ENCODE measurements around the gene SEPTIN8. TPM values are rescaled to one million over a fixed set of nuclear protein-coding genes. Genes with fewer than 3 reads are reported as not detected.

Gene SEPTIN8
- total and polyA plus RNA-seq, 3 experiments from 2014 or later: 2.8 to 38.1 (median 34.5) TPM

DNA sequence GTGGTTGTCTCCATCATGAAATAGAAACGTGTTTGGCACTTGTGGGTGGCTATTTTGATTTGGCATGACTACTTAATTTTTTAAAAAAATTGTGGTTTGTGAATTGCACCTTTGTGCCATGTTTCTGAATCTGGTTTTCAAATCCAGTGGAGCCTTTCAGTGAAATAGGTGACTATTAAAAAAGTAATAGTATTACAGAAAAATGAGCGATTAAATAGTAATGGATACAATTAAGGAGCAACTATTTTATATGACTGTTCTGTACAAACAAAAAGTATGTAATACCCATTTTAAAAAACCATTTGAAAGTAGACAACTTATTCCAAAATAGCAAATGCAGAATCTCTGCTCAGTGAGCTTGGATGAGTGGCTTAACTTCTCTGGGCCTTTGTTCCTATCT is 39.0 kb upstream of the SEPTIN8 start:
- Mint-ChIP-seq H3K27me3 (peaks cover 30 to 36% of the 10 kb centered on the region in 2 donors), H3K36me3 (no peaks in the 10 kb centered on the region), H3K4me1 (peaks cover 7 to 19% (median 17%) of the 10 kb centered on the region in 3 donors), H3K9me3 (no peaks in the 10 kb centered on the region), H3K27ac (no peak overlapping the region), H3K4me3 (no peak overlapping the region)
- DNase-seq: no peak
- Histone ChIP-seq H3K36me3 (ENCODE audit: insufficient read depth, low read length) (no peaks in the 10 kb centered on the region), H3K4me3 (ENCODE audit: low read length) (no peak overlapping the region), H3K4me1 (ENCODE audit: insufficient read depth, low read length) (peaks cover 13% of the 10 kb centered on the region), H3K9me3 (ENCODE audit: low read length) (no peaks in the 10 kb centered on the region), H3K27ac (ENCODE audit: low read depth, low read length) (no peak overlapping the region), H3K27me3 (ENCODE audit: insufficient read depth, low read length, poor library complexity, severe bottlenecking) (peaks cover 20% of the 10 kb centered on the region)
- ChIA-PET POLR2A (no interaction called here), CTCF (interaction anchor here (1.5 kb wide), 1 partner anchor 69 kb away, joined by 4 read pairs; the partner anchor contains the start of gene CCNI2)

DNA sequence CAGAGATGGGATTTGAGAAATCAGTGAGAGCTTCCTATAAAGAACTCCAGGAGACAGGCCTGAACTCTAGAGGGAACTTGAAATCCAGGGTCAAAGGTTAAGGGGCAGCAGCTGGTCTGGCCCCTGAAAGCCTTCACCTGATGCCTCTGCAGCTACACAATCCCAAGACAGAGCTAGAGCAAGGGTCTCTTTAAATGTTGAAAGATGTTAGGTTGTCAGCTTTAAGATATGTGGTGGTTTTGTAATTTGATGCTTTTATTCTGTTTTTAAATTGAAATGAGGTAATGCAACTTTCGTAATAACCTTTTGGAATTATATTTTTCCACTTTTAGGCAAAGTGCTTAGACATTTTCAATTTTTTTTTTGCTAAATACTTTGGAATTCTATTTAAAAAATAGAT is 38.4 kb upstream of the SEPTIN8 start:
- Mint-ChIP-seq H3K4me1 (peaks cover 7 to 19% (median 17%) of the 10 kb centered on the region in 3 donors), H3K27me3 (peaks cover 36 to 43% of the 10 kb centered on the region in 2 donors), H3K4me3 (peak overlapping the region; percentile 46 to 74 (median 59)), H3K27ac (no peak overlapping the region), H3K9me3 (no peaks in the 10 kb centered on the region), H3K36me3 (no peaks in the 10 kb centered on the region)
- H3K4me3 ChIP-seq (ENCODE audit: low read length): no peak overlapping the region
- no peak overlapping the region for H3K27ac ChIP-seq (ENCODE audit: low read depth, low read length)
- DNase-seq: no peak
- peaks cover 13% of the 10 kb centered on the region for H3K4me1 ChIP-seq (ENCODE audit: insufficient read depth, low read length)
- CTCF ChIA-PET: interaction anchor here (0.6 to 2.8 kb wide), 3 partner anchors 60 to 288 kb away, joined by 3 to 9 read pairs (median 4); partner anchors contain the start of gene CCNI2
- POLR2A ChIA-PET: no interaction called here
- no peaks in the 10 kb centered on the region for H3K36me3 ChIP-seq (ENCODE audit: insufficient read depth, low read length)
- H3K9me3 ChIP-seq (ENCODE audit: low read length): no peaks in the 10 kb centered on the region
- H3K27me3 ChIP-seq (ENCODE audit: insufficient read depth, low read length, poor library complexity, severe bottlenecking): peaks cover 22% of the 10 kb centered on the region

DNA sequence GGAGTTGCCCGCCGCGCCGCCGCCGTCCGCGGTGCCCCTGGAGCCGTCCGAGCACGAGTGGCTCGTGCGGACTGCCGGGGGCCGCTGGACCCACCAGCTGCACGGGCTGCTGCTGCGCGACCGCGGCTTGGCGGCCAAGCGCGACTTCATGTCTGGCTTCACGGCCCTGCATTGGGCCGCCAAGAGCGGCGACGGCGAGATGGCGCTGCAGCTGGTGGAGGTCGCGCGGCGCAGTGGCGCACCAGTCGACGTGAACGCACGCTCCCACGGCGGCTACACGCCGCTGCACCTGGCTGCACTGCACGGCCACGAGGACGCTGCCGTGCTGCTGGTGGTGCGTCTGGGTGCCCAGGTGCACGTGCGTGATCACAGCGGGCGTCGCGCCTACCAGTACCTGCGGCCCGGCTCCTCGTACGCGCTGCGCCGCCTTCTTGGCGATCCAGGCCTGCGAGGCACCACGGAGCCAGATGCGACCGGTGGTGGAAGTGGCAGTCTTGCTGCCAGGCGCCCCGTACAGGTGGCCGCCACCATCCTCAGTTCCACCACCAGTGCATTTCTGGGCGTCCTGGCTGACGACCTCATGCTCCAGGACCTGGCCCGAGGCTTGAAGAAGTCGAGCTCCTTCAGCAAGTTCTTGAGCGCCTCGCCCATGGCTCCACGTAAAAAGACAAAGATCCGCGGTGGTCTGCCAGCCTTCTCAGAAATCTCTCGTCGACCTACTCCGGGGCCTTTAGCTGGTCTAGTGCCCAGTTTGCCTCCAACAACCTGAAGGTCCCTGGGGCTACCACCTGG is 37.7 kb upstream of the SEPTIN8 start:
- CTCF ChIA-PET: interaction anchor here (0.6 to 2.8 kb wide), 6 partner anchors 10 to 288 kb away, joined by 3 to 10 read pairs (median 4); partner anchors contain the start of genes CCNI2 and SHROOM1
- peaks cover 37 to 44% of the 10 kb centered on the region in 2 donors for H3K27me3 Mint-ChIP-seq

DNA sequence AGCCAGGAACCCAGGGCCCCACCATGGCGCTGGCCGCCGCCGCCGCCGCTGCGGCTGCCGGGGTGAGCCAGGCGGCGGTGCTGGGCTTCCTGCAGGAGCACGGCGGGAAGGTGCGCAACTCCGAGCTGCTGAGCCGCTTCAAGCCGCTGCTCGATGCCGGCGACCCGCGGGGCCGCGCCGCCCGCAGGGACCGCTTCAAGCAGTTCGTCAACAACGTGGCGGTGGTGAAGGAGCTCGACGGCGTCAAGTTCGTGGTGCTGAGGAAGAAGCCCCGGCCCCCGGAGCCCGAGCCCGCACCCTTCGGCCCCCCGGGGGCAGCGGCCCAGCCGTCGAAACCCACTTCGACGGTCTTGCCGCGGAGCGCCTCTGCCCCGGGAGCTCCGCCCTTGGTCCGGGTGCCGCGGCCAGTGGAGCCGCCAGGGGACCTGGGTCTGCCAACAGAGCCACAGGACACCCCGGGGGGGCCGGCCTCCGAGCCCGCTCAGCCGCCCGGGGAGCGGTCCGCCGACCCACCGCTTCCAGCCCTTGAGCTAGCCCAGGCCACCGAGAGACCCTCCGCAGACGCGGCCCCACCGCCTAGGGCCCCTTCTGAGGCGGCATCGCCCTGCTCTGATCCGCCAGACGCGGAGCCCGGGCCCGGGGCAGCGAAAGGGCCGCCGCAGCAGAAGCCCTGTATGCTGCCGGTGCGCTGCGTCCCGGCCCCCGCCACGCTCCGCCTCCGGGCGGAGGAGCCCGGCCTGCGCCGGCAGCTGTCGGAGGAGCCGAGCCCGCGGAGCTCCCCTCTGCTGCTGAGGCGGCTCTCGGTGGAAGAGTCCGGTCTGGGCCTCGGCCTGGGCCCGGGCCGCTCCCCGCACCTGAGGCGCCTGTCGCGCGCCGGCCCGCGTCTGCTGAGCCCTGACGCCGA is 36.8 kb upstream of the SEPTIN8 start:
- peaks cover 42 to 46% of the 10 kb centered on the region in 2 donors for H3K27me3 Mint-ChIP-seq
- POLR2A ChIA-PET: interaction anchor here (0.6 to 0.7 kb wide), 2 partner anchors 238 to 322 kb away, joined by 3 read pairs; partner anchors contain the start of gene HSPA4
- H3K4me3 Mint-ChIP-seq: peak overlapping the region in 2 of 7 donors; percentile 34 to 76

More for the DNA sequence above, 37.7 kb upstream of the SEPTIN8 start:
- Histone ChIP-seq H3K4me3 (ENCODE audit: low read length) (no peak overlapping the region), H3K36me3 (ENCODE audit: insufficient read depth, low read length) (no peaks in the 10 kb centered on the region), H3K9me3 (ENCODE audit: low read length) (no peaks in the 10 kb centered on the region), H3K27me3 (ENCODE audit: insufficient read depth, low read length, poor library complexity, severe bottlenecking) (peaks cover 22% of the 10 kb centered on the region), H3K4me1 (ENCODE audit: insufficient read depth, low read length) (peaks cover 8% of the 10 kb centered on the region), H3K27ac (ENCODE audit: low read depth, low read length) (no peak overlapping the region)
- DNase-seq: no peak
- POLR2A ChIA-PET: no interaction called here
- Mint-ChIP-seq H3K4me3 (peak overlapping the region; percentile 46 to 74 (median 59)), H3K27ac (no peak overlapping the region), H3K9me3 (no peaks in the 10 kb centered on the region), H3K4me1 (peaks cover 7 to 14% (median 11%) of the 10 kb centered on the region in 3 donors), H3K36me3 (peaks cover 0 to under 1% (median 0%) of the 10 kb centered on the region in 3 donors)

DNA sequence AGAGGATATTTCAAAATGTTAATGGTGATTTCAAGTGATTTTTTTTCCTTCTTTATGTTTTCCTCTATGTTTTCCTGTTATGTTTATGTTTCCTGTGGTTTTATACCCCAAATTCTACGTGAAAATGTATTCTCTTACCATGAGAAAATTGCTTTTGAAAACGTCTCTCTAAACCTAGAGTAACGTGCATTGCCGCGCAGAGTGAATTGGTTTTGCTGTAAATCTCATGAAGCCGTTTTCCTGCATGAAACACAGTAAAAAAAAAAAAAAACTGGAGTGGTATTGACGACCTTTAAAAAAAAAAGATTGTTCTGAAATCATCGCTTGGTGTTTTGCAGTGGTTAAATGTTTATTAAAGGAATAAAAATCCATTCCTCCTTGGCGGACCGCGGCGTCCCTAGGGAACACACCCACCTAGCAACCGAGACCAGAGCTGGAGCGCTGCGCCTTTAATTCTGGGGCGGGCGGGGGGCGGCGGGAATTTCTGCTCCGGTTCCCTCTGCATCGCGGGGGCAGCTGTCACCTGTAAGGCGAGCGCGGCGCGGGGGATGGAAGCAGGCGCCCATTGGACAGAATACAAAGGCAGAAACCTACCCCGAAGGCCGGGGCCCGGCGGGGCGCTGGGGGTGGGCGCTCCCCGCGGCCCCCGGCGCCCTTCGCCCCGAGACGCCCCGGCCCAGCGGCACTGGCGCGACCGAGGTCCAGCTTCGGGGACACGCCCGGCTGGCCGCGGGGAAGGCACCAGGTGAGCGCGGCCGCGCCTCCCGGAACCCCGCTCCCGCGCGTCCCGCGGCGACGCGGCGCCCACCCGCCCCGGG is 36.0 kb upstream of the SEPTIN8 start, which contains the start of gene SOWAHA:
Gene SOWAHA (plus strand): TSS at position 522 of the 818 bp plus-strand sequence. CDS start 320 bp downstream, outside the sequence.
- peaks cover 42 to 48% of the 10 kb centered on the region in 2 donors for H3K27me3 Mint-ChIP-seq
- no peak for DNase-seq
- peaks cover 0 to 1% (median 0%) of the 10 kb centered on the region in 3 donors for H3K36me3 Mint-ChIP-seq
- H3K9me3 Mint-ChIP-seq: no peaks in the 10 kb centered on the region
- POLR2A ChIA-PET: interaction anchor here (0.7 kb wide), 1 partner anchor 321 kb away, joined by 3 read pairs; no protein-coding TSS in a partner anchor
- Histone ChIP-seq H3K27ac (ENCODE audit: low read depth, low read length) (no peak within 1 kb of the TSS), H3K9me3 (ENCODE audit: low read length) (no peaks in the 10 kb centered on the region), H3K36me3 (ENCODE audit: insufficient read depth, low read length) (no peaks in the 10 kb centered on the region), H3K4me1 (ENCODE audit: insufficient read depth, low read length) (peaks cover 7% of the 10 kb centered on the region), H3K27me3 (ENCODE audit: insufficient read depth, low read length, poor library complexity, severe bottlenecking) (peaks cover 22% of the 10 kb centered on the region), H3K4me3 (ENCODE audit: low read length) (no peak within 1 kb of the TSS)
- H3K4me3 Mint-ChIP-seq: peak within 1 kb of the TSS; percentile 76 to 90 (median 78)
- CTCF ChIA-PET: interaction anchor here (1.0 to 2.8 kb wide), 5 partner anchors 10 to 286 kb away, joined by 3 to 10 read pairs (median 4); partner anchors contain the start of gene SHROOM1
- H3K27ac Mint-ChIP-seq: peak within 1 kb of the TSS in 4 of 8 donors; percentile 6 to 54 (median 36)
- H3K4me1 Mint-ChIP-seq: peaks cover 7 to 14% (median 11%) of the 10 kb centered on the region in 3 donors

More for the DNA sequence above, 36.8 kb upstream of the SEPTIN8 start:
- CTCF ChIA-PET: interaction anchor here (1.0 to 2.8 kb wide), 6 partner anchors 9 to 287 kb away, joined by 3 to 10 read pairs (median 4); partner anchors contain the start of gene SHROOM1
- Histone ChIP-seq H3K4me3 (ENCODE audit: low read length) (no peak overlapping the region), H3K27ac (ENCODE audit: low read depth, low read length) (no peak overlapping the region), H3K27me3 (ENCODE audit: insufficient read depth, low read length, poor library complexity, severe bottlenecking) (peaks cover 22% of the 10 kb centered on the region), H3K36me3 (ENCODE audit: insufficient read depth, low read length) (no peaks in the 10 kb centered on the region), H3K4me1 (ENCODE audit: insufficient read depth, low read length) (peaks cover 7% of the 10 kb centered on the region), H3K9me3 (ENCODE audit: low read length) (no peaks in the 10 kb centered on the region)
- Mint-ChIP-seq H3K9me3 (no peaks in the 10 kb centered on the region), H3K36me3 (peaks cover 0 to 1% (median 0%) of the 10 kb centered on the region in 3 donors), H3K27ac (no peak overlapping the region), H3K4me1 (peaks cover 7 to 14% (median 11%) of the 10 kb centered on the region in 3 donors)
- peak in 4 of 5 donors; percentile 21 to 58 (median 38) for DNase-seq

DNA sequence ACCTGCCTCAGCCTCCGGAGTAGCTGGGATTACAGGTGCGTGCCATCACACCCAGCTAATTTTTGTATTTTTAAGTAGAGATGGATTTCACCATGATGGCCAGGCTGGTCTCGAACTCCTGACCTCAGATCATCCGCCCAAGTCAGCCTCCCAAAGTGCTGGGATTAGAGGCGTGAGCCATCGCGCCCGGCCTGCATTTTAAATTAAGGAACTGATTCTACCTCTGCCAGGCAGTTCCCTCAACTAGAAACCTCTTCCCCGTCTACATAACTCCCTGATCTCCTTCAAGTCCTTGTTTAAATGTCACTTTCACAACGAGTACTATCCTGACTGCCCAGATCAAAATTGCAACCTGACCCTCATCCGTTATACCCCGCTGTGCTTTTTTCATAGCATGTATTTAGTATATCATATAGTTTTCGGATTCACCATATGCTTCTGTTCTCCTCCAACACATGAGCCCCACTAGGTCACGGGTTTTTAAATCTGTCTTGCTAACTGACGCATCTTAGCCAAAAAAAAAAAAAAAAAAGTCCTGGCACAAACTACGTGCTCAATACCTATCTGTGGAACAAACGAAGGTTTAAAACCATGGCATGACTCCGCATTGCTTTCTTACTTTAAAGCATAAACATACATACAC is 35.2 kb upstream of the SEPTIN8 start:
- Mint-ChIP-seq H3K9me3 (no peaks in the 10 kb centered on the region), H3K4me1 (peaks cover 7 to 14% (median 11%) of the 10 kb centered on the region in 3 donors), H3K27ac (peak overlapping the region in 2 of 8 donors; percentile 6 to 20), H3K4me3 (peak overlapping the region in 6 of 7 donors; percentile 76 to 83 (median 78)), H3K36me3 (peaks cover 0 to 1% (median 0%) of the 10 kb centered on the region in 3 donors), H3K27me3 (peaks cover 41 to 52% of the 10 kb centered on the region in 2 donors)
- CTCF ChIA-PET: interaction anchor here (0.8 kb wide), 1 partner anchor 10 kb away, joined by 4 read pairs; no protein-coding TSS in a partner anchor
- Histone ChIP-seq H3K4me3 (ENCODE audit: low read length) (no peak overlapping the region), H3K9me3 (ENCODE audit: low read length) (no peaks in the 10 kb centered on the region), H3K27ac (ENCODE audit: low read depth, low read length) (no peak overlapping the region), H3K36me3 (ENCODE audit: insufficient read depth, low read length) (no peaks in the 10 kb centered on the region), H3K4me1 (ENCODE audit: insufficient read depth, low read length) (peaks cover 7% of the 10 kb centered on the region), H3K27me3 (ENCODE audit: insufficient read depth, low read length, poor library complexity, severe bottlenecking) (peaks cover 22% of the 10 kb centered on the region)
- DNase-seq: no peak
- POLR2A ChIA-PET: no interaction called here
